GM19240 (cell line): Measurements from ENCODE around the gene DEF6.
A peak's percentile ranks its signal among the peaks of the same experiment; 100 is the strongest.
"Not testable (repeated sequence)": the region's sequence is repeated elsewhere in the genome, so short reads cannot be mapped to it uniquely, and the experiment has no call there.

Source experiments
- DNase-seq: peaks from one replicate; pipeline ENCODE4 v3.0.0; 2011; ENCODE audit warnings: low spot score; ENCODE audit not compliant: insufficient read length

Gene DEF6

GRCh38 chr6:35278708-35279107 is 18.9 kb upstream of the DEF6 start:
- no peak for DNase-seq

GRCh38 chr6:35280903-35281302 is 16.7 kb upstream of the DEF6 start:
- DNase-seq, result no peak

- DNase-seq, result no peak
These were observed 15.1 kb upstream of the DEF6 start for GRCh38 chr6:35282472-35282871.

GRCh38 chr6:35283361-35283760 is 14.3 kb upstream of the DEF6 start:
- no peak for DNase-seq

- no peak for DNase-seq
These were observed 9.8 kb upstream of the DEF6 start for GRCh38 chr6:35287671-35288396.

GRCh38 chr6:35288834-35289233 is 8.8 kb upstream of the DEF6 start:
- DNase-seq, result no peak

GRCh38 chr6:35291491-35291890 is 6.1 kb upstream of the DEF6 start:
- DNase-seq, result no peak

GRCh38 chr6:35292494-35292893 is 5.1 kb upstream of the DEF6 start:
- DNase-seq, result no peak

GRCh38 chr6:35293681-35294080 is 3.9 kb upstream of the DEF6 start:
- DNase-seq, result no peak

GRCh38 chr6:35294308-35294945 is 3.2 kb upstream of the DEF6 start:
- DNase-seq, result peak; percentile 45

GRCh38 chr6:35295036-35295435 is 2.6 kb upstream of the DEF6 start:
- no peak for DNase-seq

GRCh38 chr6:35295521-35296315 is 1.9 kb upstream of the DEF6 start:
- DNase-seq, result no peak

- DNase-seq, result no peak
These were observed 552 bp upstream of the DEF6 start for GRCh38 chr6:35296931-35297600.

- DNase-seq, result no peak
These were observed 1.1 kb downstream of the DEF6 start for GRCh38 chr6:35298625-35299140.

GRCh38 chr6:35299674-35300073 is 2.1 kb downstream of the DEF6 start:
- no peak for DNase-seq

- DNase-seq, result no peak
These were observed 3.2 kb downstream of the DEF6 start for GRCh38 chr6:35300848-35301247.

- peak; percentile 78 for DNase-seq
These were observed 5.1 kb downstream of the DEF6 start for GRCh38 chr6:35302604-35303241.

- DNase-seq, result no peak
These were observed 6.7 kb downstream of the DEF6 start for GRCh38 chr6:35304299-35304698.

- DNase-seq, result no peak
These were observed 7.5 kb downstream of the DEF6 start for GRCh38 chr6:35305117-35305516.

GRCh38 chr6:35307138-35307537 is 9.5 kb downstream of the DEF6 start:
- not testable (repeated sequence) for DNase-seq

- not testable (repeated sequence) for DNase-seq
These were observed 10.9 kb downstream of the DEF6 start for GRCh38 chr6:35308543-35308942.
